Mucosa of stomach (tissue), 1 donor: Measurements from ENCODE around the gene ZNF492.
"Not testable (repeated sequence)": the region's sequence is repeated elsewhere in the genome, so short reads cannot be mapped to it uniquely, and the experiment has no call there.

Source experiments
- H3K27me3 ChIP-seq: one replicate; pipeline ENCODE4 v1.7.0; 2013; ENCODE audit warnings: mild to moderate bottlenecking, low read length; ENCODE audit not compliant: control insufficient read depth, insufficient read depth
- H3K36me3 ChIP-seq: one replicate; pipeline ENCODE4 v1.7.0; 2013; ENCODE audit warnings: low read length; ENCODE audit not compliant: control insufficient read depth, insufficient read depth
- H3K4me1 ChIP-seq: one replicate; pipeline ENCODE4 v1.7.0; 2013; ENCODE audit warnings: mild to moderate bottlenecking, low read length; ENCODE audit not compliant: control insufficient read depth, insufficient read depth
- H3K4me3 ChIP-seq: one replicate; pipeline ENCODE4 v1.7.0; 2013; ENCODE audit warnings: low read length
- H3K9ac ChIP-seq: one replicate; pipeline ENCODE4 v1.7.0; 2013; ENCODE audit warnings: mild to moderate bottlenecking, low read length, moderate library complexity
- H3K9me3 ChIP-seq: one replicate; pipeline ENCODE4 v1.7.0; 2013; ENCODE audit warnings: mild to moderate bottlenecking, low read length, moderate library complexity; ENCODE audit not compliant: control insufficient read depth
- donor health status: Pancreatic carcinoma.

The ZNF492 gene

GRCh38 chr19:22606954-22607652 lies 27.0 kb upstream of the ZNF492 start:
- Histone ChIP-seq H3K4me3 (no peak overlapping the region), H3K9me3 (peaks cover 6% of the 10 kb centered on the region), H3K36me3 (no peaks in the 10 kb centered on the region), H3K9ac (no peak overlapping the region), H3K4me1 (no peaks in the 10 kb centered on the region), H3K27me3 (no peaks in the 10 kb centered on the region)

- no peaks in the 10 kb centered on the region for H3K36me3 ChIP-seq
- no peak overlapping the region for H3K4me3 ChIP-seq
- peaks cover 6% of the 10 kb centered on the region for H3K9me3 ChIP-seq
- no peak overlapping the region for H3K9ac ChIP-seq
- no peaks in the 10 kb centered on the region for H3K27me3 ChIP-seq
- H3K4me1 ChIP-seq, result no peaks in the 10 kb centered on the region
Observed at GRCh38 chr19:22607653-22608430, 26.3 kb upstream of the ZNF492 start.

- H3K27me3 ChIP-seq, result no peaks in the 10 kb centered on the region
- no peak overlapping the region for H3K9ac ChIP-seq
- no peaks in the 10 kb centered on the region for H3K4me1 ChIP-seq
- peaks cover 5% of the 10 kb centered on the region for H3K9me3 ChIP-seq
- H3K36me3 ChIP-seq, result no peaks in the 10 kb centered on the region
- no peak overlapping the region for H3K4me3 ChIP-seq
Observed at GRCh38 chr19:22608441-22608840, 25.7 kb upstream of the ZNF492 start.

- no peak overlapping the region for H3K4me3 ChIP-seq
- no peaks in the 10 kb centered on the region for H3K9me3 ChIP-seq
- no peaks in the 10 kb centered on the region for H3K27me3 ChIP-seq
- H3K4me1 ChIP-seq, result no peaks in the 10 kb centered on the region
- no peak overlapping the region for H3K9ac ChIP-seq
- no peaks in the 10 kb centered on the region for H3K36me3 ChIP-seq
Observed at GRCh38 chr19:22609630-22610029, 24.5 kb upstream of the ZNF492 start.

GRCh38 chr19:22610121-22610520 lies 24.0 kb upstream of the ZNF492 start:
- Histone ChIP-seq H3K9ac (no peak overlapping the region), H3K36me3 (no peaks in the 10 kb centered on the region), H3K27me3 (no peaks in the 10 kb centered on the region), H3K4me1 (no peaks in the 10 kb centered on the region), H3K9me3 (no peaks in the 10 kb centered on the region), H3K4me3 (no peak overlapping the region)

- H3K27me3 ChIP-seq, result no peaks in the 10 kb centered on the region
- H3K9me3 ChIP-seq, result no peaks in the 10 kb centered on the region
- no peak overlapping the region for H3K9ac ChIP-seq
- no peaks in the 10 kb centered on the region for H3K36me3 ChIP-seq
- H3K4me3 ChIP-seq, result no peak overlapping the region
- no peaks in the 10 kb centered on the region for H3K4me1 ChIP-seq
Observed at GRCh38 chr19:22612316-22612715, 21.8 kb upstream of the ZNF492 start.

- H3K9me3 ChIP-seq, result no peaks in the 10 kb centered on the region
- no peak overlapping the region for H3K9ac ChIP-seq
- no peak overlapping the region for H3K4me3 ChIP-seq
- no peaks in the 10 kb centered on the region for H3K4me1 ChIP-seq
- no peaks in the 10 kb centered on the region for H3K36me3 ChIP-seq
- no peaks in the 10 kb centered on the region for H3K27me3 ChIP-seq
Observed at GRCh38 chr19:22616659-22617058, 17.5 kb upstream of the ZNF492 start.

GRCh38 chr19:22617181-22617580 lies 16.9 kb upstream of the ZNF492 start:
- H3K9me3 ChIP-seq, H3K9ac ChIP-seq, H3K4me3 ChIP-seq, H3K4me1 ChIP-seq, H3K36me3 ChIP-seq, H3K27me3 ChIP-seq: not testable (repeated sequence)

GRCh38 chr19:22617614-22618320 lies 16.4 kb upstream of the ZNF492 start:
- Histone ChIP-seq H3K4me3 (no peak overlapping the region), H3K27me3 (no peaks in the 10 kb centered on the region), H3K4me1 (no peaks in the 10 kb centered on the region), H3K9ac (no peak overlapping the region), H3K9me3 (no peaks in the 10 kb centered on the region), H3K36me3 (no peaks in the 10 kb centered on the region)

- H3K27me3 ChIP-seq, result no peaks in the 10 kb centered on the region
- H3K9ac ChIP-seq, result no peak overlapping the region
- no peaks in the 10 kb centered on the region for H3K9me3 ChIP-seq
- H3K36me3 ChIP-seq, result no peaks in the 10 kb centered on the region
- no peak overlapping the region for H3K4me3 ChIP-seq
- no peaks in the 10 kb centered on the region for H3K4me1 ChIP-seq
Observed at GRCh38 chr19:22619371-22619770, 14.8 kb upstream of the ZNF492 start.

GRCh38 chr19:22619932-22620331 lies 14.2 kb upstream of the ZNF492 start:
- Histone ChIP-seq H3K36me3 (no peaks in the 10 kb centered on the region), H3K4me1 (no peaks in the 10 kb centered on the region), H3K27me3 (no peaks in the 10 kb centered on the region), H3K9me3 (no peaks in the 10 kb centered on the region), H3K4me3 (no peak overlapping the region), H3K9ac (no peak overlapping the region)

- no peaks in the 10 kb centered on the region for H3K4me1 ChIP-seq
- no peaks in the 10 kb centered on the region for H3K9me3 ChIP-seq
- no peak overlapping the region for H3K9ac ChIP-seq
- H3K4me3 ChIP-seq, result no peak overlapping the region
- H3K27me3 ChIP-seq, result no peaks in the 10 kb centered on the region
- no peaks in the 10 kb centered on the region for H3K36me3 ChIP-seq
Observed at GRCh38 chr19:22620401-22620800, 13.7 kb upstream of the ZNF492 start.
